Adrenal gland (tissue), 12 donors: Measurements from ENCODE around the gene TBCB. TPM values are rescaled to one million over a fixed set of nuclear protein-coding genes. Genes with fewer than 3 reads are reported as not detected.
A peak's percentile ranks its signal among the peaks of the same experiment; 100 is the strongest.

Experiments
- DNase-seq, 7 donors: peaks; one replicate each; pipeline ENCODE4 v3.0.0-alpha.2; 2019 to 2020
- H3K27ac ChIP-seq, 5 donors: fragments of 200-600 bp; sonication (generic) in 4 of 5; 1 replicate in 3 of 5; 2 replicates in 2 of 5; pipeline versions ENCODE4 v1.5.1 to v1.8.0; 2016 to 2020; ENCODE audit warnings: mild to moderate bottlenecking in 1 of 5
- H3K27me3 ChIP-seq: fragments of 200-600 bp; 2 replicates; pipeline ENCODE4 v1.8.0; 2021
- H3K36me3 ChIP-seq, 2 donors: fragments of 200-600 bp; replicated peaks in 1 of 2; 1 replicate in 1 of 2; 2 replicates in 1 of 2; pipeline versions ENCODE4 v1.5.1 to v1.8.0; 2018 to 2022
- H3K4me1 ChIP-seq, 2 donors: fragments of 200-600 bp; replicated peaks in 1 of 2; 1 replicate in 1 of 2; 2 replicates in 1 of 2; pipeline versions ENCODE4 v1.5.1 to v1.8.0; 2018 to 2021
- H3K4me3 ChIP-seq, 4 donors: fragments of 200-600 bp; sonication (generic) in 3 of 4; one replicate each; pipeline ENCODE4 v1.5.1; 2016 to 2018
- H3K9me3 ChIP-seq, 3 donors: fragments of 200-600 bp; sonication (generic) in 1 of 3; replicated peaks in 1 of 3; 1 replicate in 2 of 3; 2 replicates in 1 of 3; pipeline versions ENCODE4 v1.5.1 to v1.8.0; 2016 to 2021
- POLR2A ChIP-seq, 2 donors: fragments of 450-650 bp; IDR thresholded peaks; one replicate each; pipeline ENCODE4 v1.6.1; 2017; ENCODE audit warnings: antibody characterized with exemption in 2 of 2, mild to moderate bottlenecking in 2 of 2, moderate library complexity in 1 of 2
- WGBS, 4 donors: extraction: QIAGEN DNeasy Blood & Tissue Kit in 2 of 4; methylation state at CpG; one replicate each; pipeline versions ENCODE4 v1.1.5 to v1.1.7; 2013 to 2017; 5-methylcytosine and 5-hydroxymethylcytosine counted together
- intact Hi-C, 2 donors: fragments of 100-400 bp; cut with DNase I; formaldehyde crosslinking; loops; one replicate each; pipeline versions ENCODE4 v1.14.1 to v1.15.0; 2022 to 2023
- polyA plus RNA-seq, 3 donors: library from polyadenylated mRNA; stranded (reverse); fragments of 200-250 nt in 2 of 3; fragments of 350-450 nt in 1 of 3; fragmentation: Illumina TruSeq in 1 of 3; extraction: RNeasy Lipid Tissue Mini Kit (QIAGEN cat#74804) in 1 of 3; gene quantifications; one replicate each; pipeline ENCODE4 v1.2.3, GENCODE V29; 2013 to 2014
- total RNA-seq, 9 donors: library from RNA; depleted of rRNA in 4 of 9; stranded (reverse); fragments of >200 nt in 4 of 9; fragments of 120-200 nt in 1 of 9; fragmentation: NEBNext Ultra II Directional in 1 of 9; extraction: Animal tissue kit (Norgen Biotek cat#: 25700) in 1 of 9; gene quantifications; one replicate each; pipeline versions ENCODE4 v1.1.0 to v1.2.4, GENCODE V29; 2013 to 2023
- TF ChIP-seq, protein P1 (sequence below), 6 experiments: fragments of 450-650 bp in 4 of 6; fragments of 200-600 bp in 2 of 6; sonication (generic) in 1 of 6; IDR thresholded peaks; 1 replicate in 5 of 6; 2 replicates in 1 of 6; pipeline versions ENCODE4 v1.5.1 to v1.8.0; 2016 to 2021; ENCODE audit warnings: antibody characterized with exemption in 6 of 6, mild to moderate bottlenecking in 2 of 6, moderate library complexity in 1 of 6
- donor health status: healthy with polysubstance abuse.
- donor health status: Bipolar disorder and iron deficiency.
- donor health status: DM: yes; HTN: yes; CAD: no.
- donor health status: DM: no; HTN: no; CAD: no.
- donor health status: DM: no; HTN: no; CAD: no.
- donor health status: DM: yes; HTN: yes; CAD: no.

Gene TBCB
- total and polyA plus RNA-seq, 12 donors: 88.8 to 233 (median 140) TPM

- H3K27me3 ChIP-seq: no peaks in the 10 kb centered on the region
- peak overlapping the region in 1 of 5 donors; percentile 98 for H3K27ac ChIP-seq
- WGBS, 4 donors: 93 to 96% (median 95%) methylated on average over 13 to 14 of the region's 14 CpGs
- no peak overlapping the region for H3K4me3 ChIP-seq
- no peaks in the 10 kb centered on the region for H3K9me3 ChIP-seq
- intact Hi-C loops: no loop called here
- no peak for TF ChIP-seq POLR2A (IDR thresholded peaks at IDR 0.05)
- TF ChIP-seq, protein P1, sequence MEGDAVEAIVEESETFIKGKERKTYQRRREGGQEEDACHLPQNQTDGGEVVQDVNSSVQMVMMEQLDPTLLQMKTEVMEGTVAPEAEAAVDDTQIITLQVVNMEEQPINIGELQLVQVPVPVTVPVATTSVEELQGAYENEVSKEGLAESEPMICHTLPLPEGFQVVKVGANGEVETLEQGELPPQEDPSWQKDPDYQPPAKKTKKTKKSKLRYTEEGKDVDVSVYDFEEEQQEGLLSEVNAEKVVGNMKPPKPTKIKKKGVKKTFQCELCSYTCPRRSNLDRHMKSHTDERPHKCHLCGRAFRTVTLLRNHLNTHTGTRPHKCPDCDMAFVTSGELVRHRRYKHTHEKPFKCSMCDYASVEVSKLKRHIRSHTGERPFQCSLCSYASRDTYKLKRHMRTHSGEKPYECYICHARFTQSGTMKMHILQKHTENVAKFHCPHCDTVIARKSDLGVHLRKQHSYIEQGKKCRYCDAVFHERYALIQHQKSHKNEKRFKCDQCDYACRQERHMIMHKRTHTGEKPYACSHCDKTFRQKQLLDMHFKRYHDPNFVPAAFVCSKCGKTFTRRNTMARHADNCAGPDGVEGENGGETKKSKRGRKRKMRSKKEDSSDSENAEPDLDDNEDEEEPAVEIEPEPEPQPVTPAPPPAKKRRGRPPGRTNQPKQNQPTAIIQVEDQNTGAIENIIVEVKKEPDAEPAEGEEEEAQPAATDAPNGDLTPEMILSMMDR (IDR thresholded peaks at IDR 0.05): no peak
- H3K36me3 ChIP-seq: peaks cover 0 to 53% of the 10 kb centered on the region in 2 donors
- no peak for DNase-seq
- H3K4me1 ChIP-seq: peaks cover 13 to 15% of the 10 kb centered on the region in 2 donors
Observed at GRCh38 chr19:36142046-36142445, 26.8 kb downstream of the TBCB start.

- Histone ChIP-seq H3K9me3 (no peaks in the 10 kb centered on the region), H3K27me3 (no peaks in the 10 kb centered on the region), H3K36me3 (peaks cover 0 to 58% of the 10 kb centered on the region in 2 donors), H3K4me1 (peaks cover 8 to 11% of the 10 kb centered on the region in 2 donors), H3K4me3 (no peak overlapping the region), H3K27ac (no peak overlapping the region)
- no peak for DNase-seq
- intact Hi-C loops: no loop called here
- no peak for TF ChIP-seq POLR2A (IDR thresholded peaks at IDR 0.05)
- TF ChIP-seq, protein P1 (IDR thresholded peaks at IDR 0.05): no peak
- WGBS, 4 donors: 84 to 94% (median 87%) methylated on average over 9 of the region's 9 CpGs
Observed at GRCh38 chr19:36142496-36142895, 27.2 kb downstream of the TBCB start.

GRCh38 chr19:36144624-36145023 lies 29.4 kb downstream of the TBCB start:
- Histone ChIP-seq H3K4me1 (peaks cover 8% of the 10 kb centered on the region in 2 donors), H3K27ac (no peak overlapping the region), H3K36me3 (peaks cover 0 to 79% of the 10 kb centered on the region in 2 donors), H3K27me3 (no peaks in the 10 kb centered on the region), H3K9me3 (no peaks in the 10 kb centered on the region), H3K4me3 (no peak overlapping the region)
- TF ChIP-seq, protein P1 (IDR thresholded peaks at IDR 0.05): no peak
- TF ChIP-seq POLR2A (IDR thresholded peaks at IDR 0.05): no peak
- no peak for DNase-seq
- intact Hi-C loops: no loop called here
- 95 to 97% (median 97%) methylated on average over 6 of the region's 6 CpGs for WGBS, 4 donors

GRCh38 chr19:36149673-36150406 lies 34.6 kb downstream of the TBCB start:
- no peak for DNase-seq
- H3K36me3 ChIP-seq: peaks cover 0 to 59% of the 10 kb centered on the region in 2 donors
- TF ChIP-seq, protein P1 (IDR thresholded peaks at IDR 0.05): no peak
- TF ChIP-seq POLR2A (IDR thresholded peaks at IDR 0.05): no peak
- intact Hi-C loops: no loop called here
- peaks cover 6 to 13% of the 10 kb centered on the region in 2 donors for H3K4me1 ChIP-seq
- 83 to 85% (median 84%) methylated on average over 11 to 13 of the region's 13 CpGs for WGBS, 4 donors
- H3K27me3 ChIP-seq: no peaks in the 10 kb centered on the region
- H3K4me3 ChIP-seq: no peak overlapping the region
- H3K27ac ChIP-seq: peak overlapping the region in 1 of 5 donors; percentile 98
- no peaks in the 10 kb centered on the region for H3K9me3 ChIP-seq
